Endothelial cell of umbilical vein (primary cell): ENCODE results near the gene ELOVL5. TPM values are rescaled to one million over a fixed set of nuclear protein-coding genes. Genes with fewer than 3 reads are reported as not detected.

Source experiments
- BruUV-seq: library from RNA; stranded (reverse); fragments of 400-500 nt; replicated peaks from 2 replicates; lab custom pipeline; 2021; lab: Mats Ljungman, UMichigan
- CTCF ChIA-PET: fragments of 300-600, 350-600 bp; sonication (Branson Sonifier 250); formaldehyde crosslinking; loops from one replicate; lab custom pipeline; 2021; ENCODE audit warnings: antibody characterized with exemption, inconsistent platforms; lab: Charles Lee
- POLR2A ChIA-PET: fragments of 300-600, 350-600 bp; sonication (Branson Sonifier 250); formaldehyde crosslinking; loops from one replicate; lab custom pipeline; 2021; ENCODE audit warnings: antibody characterized with exemption, inconsistent platforms; lab: Charles Lee
- DNase-seq: peaks from one replicate; pipeline ENCODE4 v3.0.0-alpha.2; 2011; ENCODE audit warnings: low read depth, low spot score
- FAIRE-seq: peaks from 2 replicates; lab custom pipeline; 2011; peaks lifted over from hg19 to GRCh38; lab: Jason Lieb, UNC
- H2AFZ ChIP-seq: 2 replicates; pipeline ENCODE4 v1.6.0; 2012; ENCODE audit warnings: low read depth, low read length, control low read depth, inconsistent platforms
- H3K27ac ChIP-seq: 2 replicates; pipeline ENCODE4 v1.5.1; 2011; ENCODE audit warnings: low read depth, mild to moderate bottlenecking, control low read depth, low read length, moderate library complexity; ENCODE audit not compliant: insufficient read depth
- H3K27me3 ChIP-seq, 2 experiments: 2 replicates each; pipeline versions ENCODE4 v1.6.0 to v1.6.1; 2011; ENCODE audit warnings: low read length in 2 of 2, mixed read lengths in 1 of 2; ENCODE audit not compliant: control insufficient read depth in 2 of 2, insufficient read depth in 2 of 2
- H3K36me3 ChIP-seq, 2 experiments: 2 replicates in 1 of 2; 3 replicates in 1 of 2; pipeline ENCODE4 v1.5.1; 2011; ENCODE audit warnings: low read length in 2 of 2, mild to moderate bottlenecking in 1 of 2, moderate library complexity in 1 of 2; ENCODE audit not compliant: control insufficient read depth in 2 of 2, insufficient read depth in 2 of 2; ENCODE audit errors: extremely low read depth in 1 of 2
- H3K4me1 ChIP-seq: 3 replicates; pipeline ENCODE4 v1.5.1; 2011; ENCODE audit warnings: mild to moderate bottlenecking, low read length; ENCODE audit not compliant: control insufficient read depth, insufficient read depth; ENCODE audit errors: extremely low read depth
- H3K4me2 ChIP-seq: 2 replicates; pipeline ENCODE4 v1.6.1; 2011; ENCODE audit warnings: low read length, control low read depth, mixed read lengths; ENCODE audit not compliant: insufficient read depth
- H3K4me3 ChIP-seq, 3 experiments: fragments of 200-600 bp in 1 of 3; sonication (generic), shearing (Covaris generic) in 1 of 3; replicated peaks in 1 of 3; 2 replicates each; pipeline ENCODE4 v1.5.1; 2011 to 2016; ENCODE audit warnings: control low read depth in 3 of 3, low read length in 3 of 3, mild to moderate bottlenecking in 2 of 3, inconsistent platforms in 1 of 3, low read depth in 1 of 3, moderate library complexity in 1 of 3; ENCODE audit not compliant: insufficient read depth in 1 of 3
- H3K79me2 ChIP-seq: 2 replicates; pipeline ENCODE4 v1.6.0; 2012; ENCODE audit warnings: low read length, inconsistent platforms; ENCODE audit not compliant: control insufficient read depth, insufficient read depth
- H3K9ac ChIP-seq: replicated peaks from 2 replicates; pipeline ENCODE3; 2011; ENCODE audit warnings: low read length, control low read depth; ENCODE audit not compliant: insufficient read depth; ENCODE audit errors: extremely low read depth
- H3K9me1 ChIP-seq: replicated peaks from 3 replicates; pipeline ENCODE4 v1.6.0; 2011; ENCODE audit warnings: mild to moderate bottlenecking, low read length; ENCODE audit not compliant: control insufficient read depth, insufficient read depth; ENCODE audit errors: extremely low read depth
- H3K9me3 ChIP-seq: replicated peaks from 2 replicates; pipeline ENCODE4 v1.5.1; 2012; ENCODE audit warnings: low read length, inconsistent platforms; ENCODE audit not compliant: control insufficient read depth, insufficient read depth
- H4K20me1 ChIP-seq: replicated peaks from 2 replicates; pipeline ENCODE3; 2011; ENCODE audit warnings: mild to moderate bottlenecking, low read length; ENCODE audit not compliant: control insufficient read depth, insufficient read depth; ENCODE audit errors: extremely low read depth
- FOS ChIP-seq: IDR thresholded peaks from 2 replicates; pipeline ENCODE4 v1.6.1; 2011; ENCODE audit warnings: mild to moderate bottlenecking, low read length, moderate library complexity, borderline replicate concordance; ENCODE audit not compliant: insufficient read depth
- GATA2 ChIP-seq: IDR thresholded peaks from 2 replicates; pipeline ENCODE4 v1.7.0; 2011; ENCODE audit warnings: low read depth, mild to moderate bottlenecking, moderate library complexity, mixed read lengths, low read length; ENCODE audit not compliant: insufficient read length, insufficient read depth
- MAX ChIP-seq: IDR thresholded peaks from 2 replicates; pipeline ENCODE4 v1.6.1; 2011; ENCODE audit not compliant: insufficient read depth, insufficient read length
- POLR2A ChIP-seq: IDR thresholded peaks from 2 replicates; pipeline ENCODE4 v1.6.1; 2012; ENCODE audit warnings: low read depth, mild to moderate bottlenecking, control low read depth, low read length
- POLR2AphosphoS5 ChIP-seq: IDR thresholded peaks from 2 replicates; pipeline ENCODE4 v1.6.1; 2012; ENCODE audit warnings: low read depth, mild to moderate bottlenecking, control low read depth, low read length, moderate library complexity; ENCODE audit not compliant: insufficient read depth
- dilution Hi-C: fragments of 300-500 bp; cut with MboI; formaldehyde crosslinking; loops from one replicate; pipeline ENCODE4 v1.15.0; 2019; ENCODE audit warnings: low sequenced_read_pairs; ENCODE audit not compliant: extremely low pct_ligation_motif_present
- intact Hi-C: fragments of 100-400 bp; cut with micrococcal nuclease; formaldehyde crosslinking; loops from one replicate; pipeline ENCODE4 v1.10.0; 2022
- polyA plus RNA-seq, 4 experiments: library from polyadenylated mRNA; depleted of rRNA in 3 of 4; stranded (reverse) in 3 of 4; unstranded in 1 of 4; fragments of >200 nt; gene quantifications; 2 replicates each; pipeline versions ENCODE4 v1.2.1 to v1.2.3, GENCODE V29; 2011 to 2012; ENCODE audit warnings: missing spikeins in 1 of 4
- total RNA-seq: library from RNA; stranded (reverse); gene quantifications from 2 replicates; pipeline ENCODE4 v1.2.3, GENCODE V29; 2021
- TF ChIP-seq, protein P1 (sequence below), 2 donors: IDR thresholded peaks; 1 replicate in 1 of 2; 2 replicates in 1 of 2; pipeline ENCODE4 v1.5.1; 2011; ENCODE audit warnings: low read length in 2 of 2, mild to moderate bottlenecking in 2 of 2, moderate library complexity in 2 of 2, control low read depth in 1 of 2, inconsistent platforms in 1 of 2, low read depth in 1 of 2; ENCODE audit not compliant: insufficient read depth in 1 of 2; ENCODE audit errors: extremely low read depth in 1 of 2

The ELOVL5 gene
- total and polyA plus RNA-seq, 2 donors (not counting 3 experiments of a cell fraction or from before 2014, with no cell fraction given): 85.9 to 140 TPM

DNA sequence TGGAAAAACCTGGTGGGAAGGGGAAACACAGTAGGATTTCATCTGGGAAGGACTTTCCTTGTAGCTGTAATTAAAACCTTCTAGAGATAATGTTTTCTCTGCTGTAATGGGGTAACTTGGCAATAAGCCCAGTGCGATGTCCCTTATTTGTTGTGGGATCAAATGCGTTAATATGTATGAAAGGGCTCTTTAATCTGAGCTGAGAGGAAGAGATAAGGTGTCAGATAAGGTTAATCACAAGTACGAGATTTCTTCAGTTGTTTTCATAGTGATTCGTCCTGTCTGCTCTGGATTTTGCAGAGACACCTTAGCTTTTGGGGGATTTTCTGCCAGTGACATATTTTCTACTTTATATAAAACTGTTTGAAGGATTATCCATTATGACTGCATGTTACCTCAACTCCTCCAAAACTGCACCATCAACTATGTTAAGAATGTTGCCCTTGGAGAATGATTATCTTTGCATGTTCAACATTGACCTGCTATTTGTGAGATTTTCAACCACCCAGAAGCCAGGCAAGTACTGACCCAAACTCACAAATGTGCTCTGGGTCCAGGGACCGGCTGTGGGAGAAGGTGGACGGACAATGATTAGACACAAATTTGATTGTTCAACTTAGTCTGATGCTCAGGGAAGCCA is 21.2 kb upstream of the ELOVL5 start:
- ChIA-PET POLR2A (no interaction called here), CTCF (no interaction called here)
- Histone ChIP-seq H3K27ac (no peak overlapping the region), H3K79me2 (no peaks in the 10 kb centered on the region), H3K9me1 (no peaks in the 10 kb centered on the region), H3K4me3 (no peak overlapping the region), H3K27me3 (peaks cover 4 to 19% of the 10 kb centered on the region in 2 experiments), H3K36me3 (no peaks in the 10 kb centered on the region), H3K4me2 (no peak overlapping the region), H3K4me1 (no peaks in the 10 kb centered on the region), H3K9ac (no peak overlapping the region), H3K9me3 (no peaks in the 10 kb centered on the region), H2AFZ (no peak overlapping the region), H4K20me1 (no peaks in the 10 kb centered on the region)
- TF ChIP-seq, protein P1, sequence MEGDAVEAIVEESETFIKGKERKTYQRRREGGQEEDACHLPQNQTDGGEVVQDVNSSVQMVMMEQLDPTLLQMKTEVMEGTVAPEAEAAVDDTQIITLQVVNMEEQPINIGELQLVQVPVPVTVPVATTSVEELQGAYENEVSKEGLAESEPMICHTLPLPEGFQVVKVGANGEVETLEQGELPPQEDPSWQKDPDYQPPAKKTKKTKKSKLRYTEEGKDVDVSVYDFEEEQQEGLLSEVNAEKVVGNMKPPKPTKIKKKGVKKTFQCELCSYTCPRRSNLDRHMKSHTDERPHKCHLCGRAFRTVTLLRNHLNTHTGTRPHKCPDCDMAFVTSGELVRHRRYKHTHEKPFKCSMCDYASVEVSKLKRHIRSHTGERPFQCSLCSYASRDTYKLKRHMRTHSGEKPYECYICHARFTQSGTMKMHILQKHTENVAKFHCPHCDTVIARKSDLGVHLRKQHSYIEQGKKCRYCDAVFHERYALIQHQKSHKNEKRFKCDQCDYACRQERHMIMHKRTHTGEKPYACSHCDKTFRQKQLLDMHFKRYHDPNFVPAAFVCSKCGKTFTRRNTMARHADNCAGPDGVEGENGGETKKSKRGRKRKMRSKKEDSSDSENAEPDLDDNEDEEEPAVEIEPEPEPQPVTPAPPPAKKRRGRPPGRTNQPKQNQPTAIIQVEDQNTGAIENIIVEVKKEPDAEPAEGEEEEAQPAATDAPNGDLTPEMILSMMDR (IDR thresholded peaks at IDR 0.05; ENCODE audit: extremely low read depth in 1 of 2, insufficient read depth in 1 of 2, low read depth in 1 of 2, low read length in 2 of 2): no peak
- TF ChIP-seq POLR2AphosphoS5: no peak
- TF ChIP-seq FOS: no peak
- TF ChIP-seq POLR2A: no peak
- TF ChIP-seq MAX: no peak
- dilution Hi-C loops: no loop called here
- BruUV-seq: no TSS peak
- FAIRE-seq (no peak), DNase-seq (no peak)
- intact Hi-C loops: no loop called here

DNA sequence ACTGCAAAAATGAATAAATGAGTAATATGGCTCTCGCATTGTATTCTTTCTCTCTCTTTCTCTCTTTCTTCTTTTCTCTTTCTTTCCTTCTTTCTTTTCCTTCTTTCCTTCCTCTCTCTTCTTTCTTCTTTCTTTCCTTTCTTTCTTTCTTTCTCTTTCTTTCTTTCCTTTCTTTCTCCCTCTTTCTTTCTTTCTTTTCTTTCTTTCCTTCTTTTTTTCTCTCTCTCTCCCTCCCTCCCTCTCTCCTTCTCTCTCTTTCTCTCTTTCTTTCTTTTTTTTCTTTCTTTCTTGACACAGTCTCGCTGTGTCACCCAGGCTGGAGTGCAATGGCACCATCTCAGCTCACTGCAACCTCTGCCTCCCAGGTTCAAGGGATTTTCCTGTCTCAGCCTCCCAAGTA is 20.3 kb upstream of the ELOVL5 start:
- Histone ChIP-seq H3K9me1 (no peaks in the 10 kb centered on the region), H3K4me1 (no peaks in the 10 kb centered on the region), H3K9ac (no peak overlapping the region), H3K27ac (no peak overlapping the region), H2AFZ (no peak overlapping the region), H3K9me3 (no peaks in the 10 kb centered on the region), H4K20me1 (no peaks in the 10 kb centered on the region), H3K4me3 (no peak overlapping the region), H3K79me2 (no peaks in the 10 kb centered on the region), H3K4me2 (no peak overlapping the region), H3K27me3 (peaks cover 3 to 10% of the 10 kb centered on the region in 2 experiments), H3K36me3 (no peaks in the 10 kb centered on the region)
- dilution Hi-C loops (no loop called here), intact Hi-C loops (no loop called here)
- no TSS peak for BruUV-seq
- DNase-seq (no peak), FAIRE-seq (no peak)
- ChIA-PET CTCF (no interaction called here), POLR2A (no interaction called here)
- TF ChIP-seq GATA2: no peak
